Measurements from ENCODE around the gene KLHDC9.

- TF ChIP-seq CTCF (conservative IDR thresholded peaks at IDR 0.05) (no peak), ZFX (IDR thresholded peaks at IDR 0.05) (no peak)
These were observed 7.1 kb upstream of the KLHDC9 start for GRCh38 chr1:161091093-161091492.
